Glutamatergic neuron (in vitro differentiated cells): ENCODE measurements around the gene MAP3K10. TPM values are rescaled to one million over a fixed set of nuclear protein-coding genes. Genes with fewer than 3 reads are reported as not detected.
"Not testable (repeated sequence)": the region's sequence is repeated elsewhere in the genome, so short reads cannot be mapped to it uniquely, and the experiment has no call there.

Source experiments
- DNase-seq: peaks from one replicate; pipeline ENCODE4 v3.0.0; 2022
- H3K27ac Mint-ChIP-seq: one replicate; pipeline ENCODE4 v1.8.0; 2020; ENCODE audit warnings: mild to moderate bottlenecking, mixed read lengths, inconsistent platforms; ENCODE audit not compliant: unreplicated experiment
- H3K27me3 Mint-ChIP-seq: one replicate; pipeline ENCODE4 v1.8.0; 2020; ENCODE audit warnings: mild to moderate bottlenecking, moderate library complexity, mixed read lengths, inconsistent platforms; ENCODE audit not compliant: unreplicated experiment
- H3K36me3 Mint-ChIP-seq: one replicate; pipeline ENCODE4 v1.8.0; 2020; ENCODE audit warnings: mild to moderate bottlenecking, mixed read lengths, inconsistent platforms; ENCODE audit not compliant: unreplicated experiment
- H3K4me1 Mint-ChIP-seq: one replicate; pipeline ENCODE4 v1.8.0; 2020; ENCODE audit warnings: mild to moderate bottlenecking, low read depth, mixed read lengths, inconsistent platforms; ENCODE audit not compliant: unreplicated experiment
- H3K4me3 Mint-ChIP-seq: one replicate; pipeline ENCODE4 v1.8.0; 2020; ENCODE audit warnings: mild to moderate bottlenecking, mixed read lengths, inconsistent platforms; ENCODE audit not compliant: unreplicated experiment
- H3K9me3 Mint-ChIP-seq: one replicate; pipeline ENCODE4 v1.8.0; 2020; ENCODE audit warnings: mild to moderate bottlenecking, moderate library complexity, mixed read lengths, inconsistent platforms; ENCODE audit not compliant: unreplicated experiment
- CTCF ChIP-seq: fragments of 200-600 bp; sonication (generic); IDR thresholded peaks from one replicate; pipeline ENCODE4 v1.5.0; 2021; ENCODE audit not compliant: partially characterized antibody, unreplicated experiment
- total RNA-seq: library from RNA; stranded (reverse); fragmentation: NEBNext Ultra II Directional; extraction: Animal tissue kit (Norgen Biotek cat#: 25700); gene quantifications from one replicate; pipeline ENCODE4 v1.2.1, GENCODE V29; 2021; ENCODE audit not compliant: unreplicated experiment

Gene MAP3K10
- total RNA-seq, 1 donor from 2014 or later, result 66.9 TPM

GRCh38 chr19:40144947-40145748 is 46.1 kb upstream of the MAP3K10 start:
- TF ChIP-seq CTCF, result no peak
- Mint-ChIP-seq H3K27ac (no peak overlapping the region), H3K4me3 (no peak overlapping the region), H3K4me1 (no peaks in the 10 kb centered on the region), H3K9me3 (no peaks in the 10 kb centered on the region), H3K27me3 (no peaks in the 10 kb centered on the region), H3K36me3 (no peaks in the 10 kb centered on the region)
- no peak for DNase-seq

- H3K4me1 Mint-ChIP-seq, H3K9me3 Mint-ChIP-seq, H3K4me3 Mint-ChIP-seq, H3K36me3 Mint-ChIP-seq, H3K27ac Mint-ChIP-seq, H3K27me3 Mint-ChIP-seq, DNase-seq: not testable (repeated sequence)
These were observed 45.5 kb upstream of the MAP3K10 start for GRCh38 chr19:40145749-40146029.

GRCh38 chr19:40147338-40147692 is 43.9 kb upstream of the MAP3K10 start:
- H3K27me3 Mint-ChIP-seq, result no peaks in the 10 kb centered on the region
- TF ChIP-seq CTCF, result no peak
- DNase-seq, result no peak
- no peaks in the 10 kb centered on the region for H3K36me3 Mint-ChIP-seq
- no peak overlapping the region for H3K27ac Mint-ChIP-seq
- H3K4me3 Mint-ChIP-seq, result no peak overlapping the region
- H3K4me1 Mint-ChIP-seq, result no peaks in the 10 kb centered on the region
- H3K9me3 Mint-ChIP-seq, result no peaks in the 10 kb centered on the region

GRCh38 chr19:40147693-40148347 is 43.4 kb upstream of the MAP3K10 start:
- Mint-ChIP-seq H3K4me3 (no peak overlapping the region), H3K27ac (no peak overlapping the region), H3K36me3 (no peaks in the 10 kb centered on the region), H3K4me1 (no peaks in the 10 kb centered on the region), H3K9me3 (no peaks in the 10 kb centered on the region), H3K27me3 (no peaks in the 10 kb centered on the region)
- no peak for DNase-seq
- TF ChIP-seq CTCF, result no peak

GRCh38 chr19:40149501-40149900 is 41.7 kb upstream of the MAP3K10 start:
- no peaks in the 10 kb centered on the region for H3K27me3 Mint-ChIP-seq
- no peak overlapping the region for H3K27ac Mint-ChIP-seq
- no peak for TF ChIP-seq CTCF
- H3K9me3 Mint-ChIP-seq, result no peaks in the 10 kb centered on the region
- no peak for DNase-seq
- H3K36me3 Mint-ChIP-seq, result no peaks in the 10 kb centered on the region
- no peak overlapping the region for H3K4me3 Mint-ChIP-seq
- H3K4me1 Mint-ChIP-seq, result no peaks in the 10 kb centered on the region
